GM12878 (cell line): ENCODE data around the gene FBLIM1. TPM values are rescaled to one million over a fixed set of nuclear protein-coding genes. Genes with fewer than 3 reads are reported as not detected.

ENCODE experiments used
- ATAC-seq: fragments of 200-7000 bp; cut with Tn5 transposase; 3 replicates; pipeline ENCODE4 v1.9.1; 2020; ENCODE audit warnings: mild to moderate bottlenecking, moderate library complexity
- BruUV-seq: library from RNA; stranded (reverse); fragments of 400-500 nt; replicated peaks from 2 replicates; lab custom pipeline; 2021; lab: Mats Ljungman, UMichigan
- CTCF ChIA-PET: fragments of 300-600 bp; sonication (Branson Sonifier 250); formaldehyde crosslinking; extraction: SDS; loops from one replicate; lab custom pipeline; 2021; ENCODE audit warnings: inconsistent platforms; lab: Yijun Ruan, JAX
- POLR2A ChIA-PET: fragments of 350-600 bp; formaldehyde crosslinking; extraction: SDS; loops from one replicate; lab custom pipeline; 2021; ENCODE audit warnings: inconsistent platforms; lab: Charles Lee
- RAD21 ChIA-PET: fragments of 300-600 bp; sonication (Branson Sonifier 250); formaldehyde crosslinking; loops from one replicate; lab custom pipeline; 2023; ENCODE audit warnings: antibody characterized with exemption; ENCODE audit not compliant: unreplicated experiment; lab: Charles Lee
- SMC1A ChIA-PET: fragments of 300-600 bp; sonication (Branson Sonifier 250); formaldehyde crosslinking; loops from one replicate; lab custom pipeline; 2023; ENCODE audit not compliant: unreplicated experiment, uncharacterized antibody; lab: Charles Lee
- DNase-seq: peaks from one replicate; pipeline ENCODE4 v3.0.0-alpha.2; 2011; ENCODE audit warnings: low read depth, low spot score
- FAIRE-seq: peaks from 3 replicates; lab custom pipeline; 2011; peaks lifted over from hg19 to GRCh38; lab: Jason Lieb, UNC
- H2AFZ ChIP-seq: 2 replicates; pipeline ENCODE4 v1.6.0; 2011; ENCODE audit warnings: low read depth, low read length, control low read depth; ENCODE audit not compliant: control insufficient read depth
- H3K27ac ChIP-seq: 2 replicates; pipeline ENCODE4 v1.5.1; 2011; ENCODE audit warnings: control low read depth; ENCODE audit not compliant: control insufficient read depth, insufficient read depth
- H3K27me3 ChIP-seq, 2 experiments: replicated peaks in 1 of 2; 2 replicates each; pipeline versions ENCODE4 v1.6.0 to v1.6.1; 2011; ENCODE audit warnings: low read length in 1 of 2; ENCODE audit not compliant: control insufficient read depth in 2 of 2, insufficient read depth in 2 of 2
- H3K36me3 ChIP-seq, 2 experiments: 2 replicates each; pipeline ENCODE4 v1.5.1; 2011; ENCODE audit warnings: low read length in 1 of 2; ENCODE audit not compliant: control insufficient read depth in 2 of 2, insufficient read depth in 2 of 2
- H3K4me1 ChIP-seq: 2 replicates; pipeline ENCODE4 v1.6.1; 2011; ENCODE audit warnings: mild to moderate bottlenecking, low read length, moderate library complexity, mixed read lengths; ENCODE audit not compliant: control insufficient read depth, insufficient read depth
- H3K4me2 ChIP-seq: 2 replicates; pipeline ENCODE4 v1.6.0; 2011; ENCODE audit warnings: control low read depth; ENCODE audit not compliant: control insufficient read depth, insufficient read depth
- H3K4me3 ChIP-seq: fragments of 200-600 bp; sonication (generic); 2 replicates; pipeline ENCODE4 v1.5.1; 2016
- H3K79me2 ChIP-seq: 2 replicates; pipeline ENCODE4 v1.6.0; 2011; ENCODE audit warnings: low read length; ENCODE audit not compliant: control insufficient read depth, insufficient read depth
- H3K9ac ChIP-seq: 2 replicates; pipeline ENCODE4 v1.8.0; 2011; ENCODE audit warnings: low read length, control low read depth, mixed read lengths; ENCODE audit not compliant: control insufficient read depth, insufficient read depth
- H3K9me3 ChIP-seq: replicated peaks from 3 replicates; pipeline ENCODE4 v1.5.1; 2011; ENCODE audit warnings: mild to moderate bottlenecking, low read length; ENCODE audit not compliant: control insufficient read depth, insufficient read depth
- H4K20me1 ChIP-seq: 2 replicates; pipeline ENCODE4 v1.6.0; 2011; ENCODE audit not compliant: control insufficient read depth, insufficient read depth
- BACH1 ChIP-seq: fragments of 450-650 bp; IDR thresholded peaks from 2 replicates; pipeline ENCODE4 v1.6.1; 2017; ENCODE audit warnings: mild to moderate bottlenecking, borderline replicate concordance
- HDAC6 ChIP-seq: fragments of 200-600 bp; sonication (generic); IDR thresholded peaks from one replicate; pipeline ENCODE4 v1.8.0; 2017; ENCODE audit warnings: antibody characterized with exemption; ENCODE audit not compliant: unreplicated experiment
- HDGF ChIP-seq: fragments of 450-650 bp; IDR thresholded peaks from 2 replicates; pipeline ENCODE4 v1.6.1; 2016; ENCODE audit warnings: antibody characterized with exemption
- NFYA ChIP-seq: IDR thresholded peaks from 2 replicates; pipeline ENCODE4 v1.6.1; 2011; ENCODE audit warnings: low read depth, mild to moderate bottlenecking, low read length, improper control_type of control experiment, borderline replicate concordance
- NKRF ChIP-seq: fragments of 450-650 bp; conservative IDR thresholded peaks from 2 replicates; pipeline ENCODE4 v1.6.1; 2017; ENCODE audit warnings: mild to moderate bottlenecking, moderate library complexity
- PAX8 ChIP-seq: fragments of 450-650 bp; IDR thresholded peaks from 2 replicates; pipeline ENCODE4 v1.6.1; 2017; ENCODE audit warnings: mild to moderate bottlenecking, moderate library complexity
- POU2F2 ChIP-seq: IDR thresholded peaks from 3 replicates; pipeline ENCODE4 v1.6.1; 2011; ENCODE audit warnings: low read depth, mild to moderate bottlenecking, low read length, borderline replicate concordance
- RAD21 ChIP-seq: IDR thresholded peaks from 2 replicates; pipeline ENCODE4 v1.6.1; 2011; ENCODE audit warnings: mild to moderate bottlenecking, low read depth, low read length, moderate library complexity; ENCODE audit not compliant: insufficient read depth
- STAT1 ChIP-seq: fragments of 450-650 bp; conservative IDR thresholded peaks from 2 replicates; pipeline ENCODE4 v1.6.1; 2014; ENCODE audit warnings: antibody characterized with exemption, mild to moderate bottlenecking
- TCF12 ChIP-seq: IDR thresholded peaks from 2 replicates; pipeline ENCODE4 v1.6.1; 2011; ENCODE audit warnings: low read depth, mild to moderate bottlenecking, low read length
- ZNF207 ChIP-seq: fragments of 450-650 bp; IDR thresholded peaks from 2 replicates; pipeline ENCODE4 v1.6.1; 2014; ENCODE audit warnings: antibody characterized with exemption, mild to moderate bottlenecking, borderline replicate concordance
- WGBS: methylation state at CpG from one replicate; pipeline ENCODE4 v1.1.6; 2016; ENCODE audit warnings: low lambda C conversion rate; ENCODE audit not compliant: insufficient replicate concordance, insufficient coverage; ENCODE audit errors: missing lambda C conversion rate; 5-methylcytosine and 5-hydroxymethylcytosine counted together
- in situ Hi-C: fragments of 300-500 bp; cut with MboI; formaldehyde crosslinking; loops from 9 replicates; pipeline ENCODE4 v1.14.3; 2018; ENCODE audit warnings: mixed read lengths
- intact Hi-C: fragments of 100-400 bp; cut with micrococcal nuclease; formaldehyde crosslinking; loops from one replicate; pipeline ENCODE4 v1.14.2; 2022; ENCODE audit not compliant: unreplicated experiment
- polyA plus RNA-seq, 11 experiments: library from polyadenylated mRNA; depleted of rRNA in 4 of 11; unstranded in 6 of 11; stranded (reverse) in 5 of 11; fragments of >200 nt; fragmentation: Nextera tagmentation in 4 of 11; fragmentation: Illumina TruSeq in 1 of 11; extraction: Ambion mirVana in 4 of 11; extraction: Trizol in 1 of 11; gene quantifications; 1 replicate in 1 of 11; 2 replicates in 10 of 11; pipeline versions ENCODE4 v1.2.1 to v1.2.3, GENCODE V29; 2011 to 2016; ENCODE audit warnings: inconsistent platforms in 2 of 11, missing spikeins in 2 of 11, low read depth in 1 of 11
- total RNA-seq, 4 experiments: library from RNA; depleted of rRNA in 3 of 4; stranded (reverse); fragments of >200 nt in 3 of 4; fragmentation: Illumina TruSeq in 1 of 4; extraction: Trizol in 1 of 4; gene quantifications; 2 replicates each; pipeline versions ENCODE4 v1.2.1 to v1.2.3, GENCODE V29; 2013 to 2021

The FBLIM1 gene
- total and polyA plus RNA-seq, 10 of the 15 experiments (the other 5 are each of a cell fraction or from before 2014, with no cell fraction given): 0.03 to 0.13 TPM; not detected in 8

DNA sequence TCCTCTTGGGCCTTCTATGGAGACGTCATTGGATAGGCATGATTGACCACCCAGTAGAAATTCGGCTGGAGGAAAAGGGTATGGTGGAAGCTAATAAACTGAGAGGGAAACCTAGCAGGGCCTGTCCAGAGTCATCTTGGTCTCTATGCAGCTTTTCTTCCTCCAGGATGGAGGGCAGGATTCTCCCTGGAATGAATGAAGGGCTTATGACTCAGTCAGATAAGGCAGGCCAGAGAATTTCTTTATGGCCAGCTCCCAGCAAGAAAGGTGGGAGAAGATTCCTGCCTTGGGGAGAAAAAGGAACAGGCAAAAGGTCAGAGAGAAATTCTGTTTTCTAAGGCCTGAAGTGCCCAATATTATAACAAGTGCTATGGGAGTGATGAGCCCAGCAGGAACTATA is 17.1 kb downstream of the FBLIM1 start:
- no peak for DNase-seq
- CTCF ChIA-PET: interaction anchor here (1.4 kb wide), 1 partner anchor 11 kb away, joined by 3 read pairs; no protein-coding TSS in a partner anchor

More for the DNA sequence above, 17.1 kb downstream of the FBLIM1 start:
- Histone ChIP-seq H3K27ac (no peak overlapping the region), H4K20me1 (no peaks in the 10 kb centered on the region), H3K79me2 (no peaks in the 10 kb centered on the region), H3K4me2 (no peak overlapping the region), H2AFZ (no peak overlapping the region), H3K4me3 (no peak overlapping the region), H3K36me3 (no peaks in the 10 kb centered on the region), H3K9ac (no peak overlapping the region), H3K4me1 (no peaks in the 10 kb centered on the region), H3K27me3 (no peaks in the 10 kb centered on the region), H3K9me3 (no peaks in the 10 kb centered on the region)
- in situ Hi-C loops: no loop called here
- SMC1A ChIA-PET: no interaction called here
- TF ChIP-seq HDGF (no peak), ZNF207 (no peak), POU2F2 (no peak), NFYA (no peak), TCF12 (no peak), PAX8 (no peak), RAD21 (no peak), BACH1 (no peak), HDAC6 (no peak), NKRF (no peak), STAT1 (no peak)
- RAD21 ChIA-PET: interaction anchor here (1.4 kb wide), 1 partner anchor 16 kb away, joined by 4 read pairs; no protein-coding TSS in a partner anchor
- FAIRE-seq (no peak), ATAC-seq (no peak)
- no TSS peak for BruUV-seq
- intact Hi-C loops: no loop called here
- POLR2A ChIA-PET: interaction anchor here (0.6 kb wide), 1 partner anchor 344 kb away, joined by 3 read pairs; no protein-coding TSS in a partner anchor
- WGBS: 5% methylated on average over 2 of the region's 2 CpGs
